GM21367 (cell line): ENCODE data around the gene TBCA.
"Not testable (repeated sequence)": the region's sequence is repeated elsewhere in the genome, so short reads cannot be mapped to it uniquely, and the experiment has no call there.

Experiments
- ATAC-seq: cut with Tn5 transposase; IDR thresholded peaks from one replicate; pipeline ENCODE4 v1.9.1; 2021; ENCODE audit not compliant: unreplicated experiment

TBCA gene

GRCh38 chr5:77773734-77774280 is 2.3 kb downstream of the TBCA start:
- ATAC-seq, result no peak

GRCh38 chr5:77772729-77773128 is 3.4 kb downstream of the TBCA start:
- no peak for ATAC-seq

- ATAC-seq, result no peak
Measured at GRCh38 chr5:77771452-77771851, 4.7 kb downstream of the TBCA start.

- no peak for ATAC-seq
Measured at GRCh38 chr5:77770293-77771005, 5.7 kb downstream of the TBCA start.

- no peak for ATAC-seq
Measured at GRCh38 chr5:77768978-77769377, 7.2 kb downstream of the TBCA start.

- ATAC-seq, result no peak
Measured at GRCh38 chr5:77767301-77767700, 8.8 kb downstream of the TBCA start.

- no peak for ATAC-seq
Measured at GRCh38 chr5:77761606-77762005, 14.5 kb downstream of the TBCA start.

GRCh38 chr5:77758141-77758938 is 17.8 kb downstream of the TBCA start:
- no peak for ATAC-seq

GRCh38 chr5:77751328-77752023 is 24.7 kb downstream of the TBCA start:
- no peak for ATAC-seq

GRCh38 chr5:77750928-77751327 is 25.2 kb downstream of the TBCA start:
- not testable (repeated sequence) for ATAC-seq

- ATAC-seq, result no peak
Measured at GRCh38 chr5:77748160-77748559, 28.0 kb downstream of the TBCA start.

GRCh38 chr5:77744116-77744515 is 32.0 kb downstream of the TBCA start:
- ATAC-seq, result no peak

GRCh38 chr5:77743181-77743580 is 33.0 kb downstream of the TBCA start:
- no peak for ATAC-seq

- ATAC-seq, result no peak
Measured at GRCh38 chr5:77741608-77742007, 34.5 kb downstream of the TBCA start.

GRCh38 chr5:77734885-77735284 is 41.3 kb downstream of the TBCA start:
- no peak for ATAC-seq

GRCh38 chr5:77733130-77733529 is 43.0 kb downstream of the TBCA start:
- no peak for ATAC-seq

- no peak for ATAC-seq
Measured at GRCh38 chr5:77727190-77727589, 48.9 kb downstream of the TBCA start.

- no peak for ATAC-seq
Measured at GRCh38 chr5:77725616-77726015, 50.5 kb downstream of the TBCA start.

GRCh38 chr5:77724934-77725333 is 51.2 kb downstream of the TBCA start:
- ATAC-seq, result no peak

- no peak for ATAC-seq
Measured at GRCh38 chr5:77719666-77720363, 56.3 kb downstream of the TBCA start.
